GM12891 (cell line): Measurements from ENCODE around the gene ACTMAP.
"Not testable (repeated sequence)": the region's sequence is repeated elsewhere in the genome, so short reads cannot be mapped to it uniquely, and the experiment has no call there.

ENCODE experiments used
- DNase-seq: peaks from one replicate; pipeline ENCODE4 v3.0.0; 2011; ENCODE audit warnings: low spot score; ENCODE audit not compliant: insufficient read length
- FAIRE-seq: peaks from 2 replicates; lab custom pipeline; 2011; peaks lifted over from hg19 to GRCh38; lab: Jason Lieb, UNC
- PAX5 ChIP-seq: IDR thresholded peaks from 2 replicates; pipeline ENCODE4 v1.6.1; 2011; ENCODE audit warnings: low read length, moderate library complexity, mild to moderate bottlenecking; ENCODE audit not compliant: insufficient read depth, severe bottlenecking
- POLR2A ChIP-seq: IDR thresholded peaks from 2 replicates; pipeline ENCODE4 v1.6.1; 2011; ENCODE audit warnings: low read depth, low read length, control low read depth
- POLR2AphosphoS5 ChIP-seq: IDR thresholded peaks from 2 replicates; pipeline ENCODE4 v1.6.1; 2011; ENCODE audit warnings: low read depth, low read length, control low read depth
- POU2F2 ChIP-seq: IDR thresholded peaks from 2 replicates; pipeline ENCODE4 v1.6.1; 2011; ENCODE audit warnings: low read depth, mild to moderate bottlenecking, control low read depth, low read length, moderate library complexity
- SPI1 ChIP-seq: IDR thresholded peaks from 2 replicates; pipeline ENCODE4 v1.6.1; 2011; ENCODE audit warnings: low read depth, low read length, control low read depth
- TAF1 ChIP-seq: IDR thresholded peaks from 2 replicates; pipeline ENCODE4 v1.6.1; 2011; ENCODE audit warnings: low read depth, low read length, control low read depth

The ACTMAP gene

DNA sequence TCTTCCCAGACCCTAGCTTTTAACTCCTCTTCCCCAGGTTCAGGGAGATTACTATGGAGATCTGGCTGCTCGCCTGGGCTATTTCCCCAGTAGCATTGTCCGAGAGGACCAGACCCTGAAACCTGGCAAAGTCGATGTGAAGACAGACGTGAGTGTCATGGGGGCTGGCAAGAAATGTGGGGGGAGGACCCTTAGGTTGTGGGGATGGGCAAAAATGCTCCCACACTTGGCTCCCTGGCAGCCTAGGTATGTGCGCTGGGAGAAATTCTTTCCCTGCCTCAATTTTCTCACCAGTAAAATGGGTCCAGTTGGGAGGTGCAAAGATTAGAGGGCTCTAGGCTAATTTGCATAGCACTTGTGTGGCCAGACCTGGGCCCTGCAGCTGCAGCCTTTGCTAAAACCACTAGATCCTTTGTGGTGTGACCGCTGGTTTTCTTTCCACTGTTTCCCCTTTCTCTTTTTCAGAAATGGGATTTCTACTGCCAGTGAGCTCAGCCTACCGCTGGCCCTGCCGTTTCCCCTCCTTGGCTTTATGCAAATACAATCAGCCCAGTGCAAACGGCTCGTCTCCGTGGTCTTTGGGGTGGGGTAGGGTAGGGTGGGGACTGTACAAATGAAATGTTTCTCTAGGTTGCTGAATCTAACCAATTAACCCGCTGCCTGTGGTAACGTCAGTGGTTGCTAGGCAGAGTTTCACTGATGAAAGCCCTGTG lies 26.8 kb upstream of the ACTMAP start:
- peak; percentile 59 for DNase-seq
- FAIRE-seq = no peak
- TF ChIP-seq POU2F2 (peak; percentile 99), PAX5 (peak; percentile 55), SPI1 (peak; percentile 62), POLR2AphosphoS5 (no peak), POLR2A (no peak)

DNA sequence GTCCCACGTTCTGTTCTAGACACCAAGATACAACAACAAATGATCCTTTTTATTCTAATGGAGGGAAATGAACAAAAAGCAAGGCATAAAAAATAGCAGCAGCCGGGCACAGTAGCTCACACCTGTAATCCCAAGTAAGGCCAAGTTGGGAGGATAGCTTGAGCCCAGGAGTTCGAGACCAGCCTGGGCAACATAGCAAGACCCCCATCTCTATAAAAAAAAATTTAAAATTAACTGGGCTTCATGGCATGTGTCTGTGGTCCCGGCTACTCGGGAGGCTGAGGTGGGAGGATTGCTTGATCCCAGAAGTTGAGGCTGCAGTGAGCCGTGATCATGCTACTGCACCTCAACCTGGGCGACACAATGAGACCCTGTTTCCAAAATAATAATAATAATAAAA lies 26.1 kb upstream of the ACTMAP start:
- DNase-seq = no peak
- TF ChIP-seq POLR2A (no peak), SPI1 (no peak), TAF1 (no peak), POLR2AphosphoS5 (no peak), PAX5 (no peak), POU2F2 (no peak)
- FAIRE-seq = no peak

DNA sequence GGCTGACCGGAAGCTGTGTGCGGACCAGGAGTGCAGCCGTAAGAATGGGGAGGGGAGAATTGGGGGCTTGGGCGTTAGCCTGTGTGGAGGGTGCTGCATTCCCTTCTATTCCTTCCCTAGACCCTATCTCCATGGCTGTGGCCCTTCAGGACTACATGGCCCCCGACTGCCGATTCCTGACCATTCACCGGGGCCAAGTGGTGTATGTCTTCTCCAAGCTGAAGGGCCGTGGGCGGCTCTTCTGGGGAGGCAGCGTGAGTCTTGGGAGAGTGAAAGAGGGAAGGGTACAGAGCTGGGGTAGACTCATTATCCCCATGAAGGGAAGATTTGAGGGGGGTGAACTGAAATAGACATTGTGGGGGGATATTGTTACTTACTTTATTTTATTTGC lies 25.4 kb upstream of the ACTMAP start:
- no peak for TF ChIP-seq TAF1
- no peak for TF ChIP-seq POLR2AphosphoS5
- no peak for TF ChIP-seq PAX5
- no peak for FAIRE-seq
- DNase-seq = no peak

DNA sequence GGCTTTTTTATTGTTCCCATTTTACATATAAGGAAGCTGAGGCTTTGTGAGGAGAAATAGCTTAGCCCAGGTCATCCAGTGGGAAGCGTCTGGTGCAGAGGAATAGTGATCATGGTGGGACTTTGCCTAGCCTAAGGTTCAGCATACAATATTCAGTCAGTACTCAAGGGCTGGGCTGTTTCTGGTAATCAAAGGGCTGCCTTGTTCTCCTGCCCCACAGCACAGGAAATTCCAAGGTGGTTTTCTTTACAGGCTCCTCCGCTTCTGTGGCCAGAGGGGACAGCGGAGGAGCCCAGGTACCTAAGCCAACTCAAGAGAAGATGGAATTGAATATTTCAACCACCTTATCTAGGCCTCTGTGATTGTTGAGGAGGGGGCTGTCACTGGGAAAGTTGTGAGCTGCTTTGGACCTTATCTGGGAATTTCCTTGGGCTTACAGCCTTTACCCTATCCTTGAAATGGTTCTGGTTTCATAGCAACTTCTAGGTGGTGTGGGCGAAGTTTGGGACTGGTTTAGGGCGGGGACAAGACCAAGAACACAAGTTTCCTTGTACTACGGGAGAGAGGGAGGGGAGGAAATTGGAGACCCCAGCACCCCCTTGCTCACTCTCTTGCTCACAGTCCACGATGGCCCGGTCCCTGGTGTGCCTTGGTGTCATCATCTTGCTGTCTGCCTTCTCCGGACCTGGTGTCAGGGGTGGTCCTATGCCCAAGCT lies 24.8 kb upstream of the ACTMAP start, which contains the start of gene MIA:
Gene MIA (plus strand): TSS at position 606 of the 716 bp plus-strand sequence. CDS start 22 bp downstream, at position 628.
- no peak for DNase-seq
- no peak for FAIRE-seq
- TF ChIP-seq POLR2A = no peak
- no peak for TF ChIP-seq SPI1
- TF ChIP-seq POLR2AphosphoS5 = no peak
- no peak for TF ChIP-seq POU2F2
- TF ChIP-seq TAF1 = no peak
- no peak for TF ChIP-seq PAX5

DNA sequence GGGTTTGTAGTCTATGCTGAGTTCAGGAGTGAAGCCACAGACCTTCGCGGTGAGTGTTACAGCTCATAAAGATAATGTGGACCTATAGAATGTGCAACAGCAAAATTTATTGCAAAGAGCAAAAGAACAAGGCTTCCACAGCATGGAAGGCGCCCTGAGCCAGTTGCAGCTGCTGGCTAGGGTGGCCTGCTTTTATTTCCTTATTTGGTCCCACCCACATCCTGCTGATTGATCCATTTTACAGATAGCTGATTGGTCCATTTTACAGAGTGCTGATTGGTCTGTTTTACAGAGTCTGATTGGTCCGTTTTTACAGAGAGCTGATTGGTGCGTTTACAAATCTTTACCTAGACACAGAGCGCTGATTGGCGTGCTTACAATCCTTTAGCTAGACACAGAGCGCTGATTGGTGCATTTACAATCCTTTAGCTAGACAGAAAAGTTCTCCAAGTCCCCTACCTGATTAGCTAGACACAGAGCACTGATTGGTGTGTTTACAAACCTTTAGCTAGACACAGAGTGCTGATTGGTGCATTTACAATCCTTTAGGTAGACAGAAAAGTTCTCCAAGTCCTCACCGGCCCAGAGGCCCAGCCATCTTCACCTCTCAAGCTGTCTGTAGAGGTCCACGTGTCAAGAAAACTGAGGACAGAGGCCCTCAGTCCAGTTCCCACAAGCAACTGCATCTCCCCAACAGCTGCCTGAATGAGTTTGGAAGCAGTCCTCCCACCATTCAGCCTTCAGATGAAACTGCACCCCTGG lies 21.0 kb upstream of the ACTMAP start:
- not testable (repeated sequence) for DNase-seq, FAIRE-seq

DNA sequence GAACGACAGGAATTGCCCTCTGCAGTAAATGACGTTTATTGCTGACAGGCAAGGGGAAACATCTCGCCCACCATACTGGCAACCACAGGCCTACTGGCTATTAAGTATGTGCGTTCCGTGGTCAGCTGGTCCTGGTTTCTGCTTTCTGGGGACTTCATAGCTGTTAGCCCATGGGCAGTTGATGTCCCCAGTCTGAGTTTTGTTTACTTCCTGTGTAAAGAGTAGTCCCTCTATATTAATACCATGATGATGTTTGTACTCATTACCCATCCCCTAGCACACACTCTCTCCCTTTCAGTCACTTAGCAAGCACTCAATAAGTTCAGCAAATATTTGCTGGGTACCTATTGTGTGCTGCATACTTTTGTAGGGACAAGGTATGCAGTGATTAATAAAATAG lies 18.6 kb upstream of the ACTMAP start:
- TF ChIP-seq PAX5 (no peak), SPI1 (no peak), POU2F2 (no peak), POLR2AphosphoS5 (no peak), TAF1 (no peak), POLR2A (no peak)
- FAIRE-seq = no peak
- no peak for DNase-seq

DNA sequence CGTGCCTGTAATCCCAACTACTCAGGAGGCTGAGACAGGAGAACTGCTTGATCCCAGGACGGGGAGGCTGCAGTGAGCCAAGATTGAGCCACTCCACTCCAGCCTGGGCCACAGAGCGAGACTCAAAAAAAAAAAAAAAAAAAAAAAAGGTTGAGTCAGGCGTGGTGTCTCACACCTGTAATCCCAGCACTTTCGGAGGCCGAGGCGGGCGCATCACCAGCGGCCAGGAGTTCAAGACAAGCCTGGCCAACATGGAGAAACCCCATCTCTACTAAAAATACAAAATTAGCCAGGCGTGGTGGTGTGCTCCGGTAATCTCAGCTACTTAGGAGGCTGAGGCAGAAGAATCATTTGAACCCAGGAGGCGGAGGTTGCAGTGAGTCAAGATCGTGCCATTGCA lies 16.1 kb upstream of the ACTMAP start:
- not testable (repeated sequence) for FAIRE-seq

DNA sequence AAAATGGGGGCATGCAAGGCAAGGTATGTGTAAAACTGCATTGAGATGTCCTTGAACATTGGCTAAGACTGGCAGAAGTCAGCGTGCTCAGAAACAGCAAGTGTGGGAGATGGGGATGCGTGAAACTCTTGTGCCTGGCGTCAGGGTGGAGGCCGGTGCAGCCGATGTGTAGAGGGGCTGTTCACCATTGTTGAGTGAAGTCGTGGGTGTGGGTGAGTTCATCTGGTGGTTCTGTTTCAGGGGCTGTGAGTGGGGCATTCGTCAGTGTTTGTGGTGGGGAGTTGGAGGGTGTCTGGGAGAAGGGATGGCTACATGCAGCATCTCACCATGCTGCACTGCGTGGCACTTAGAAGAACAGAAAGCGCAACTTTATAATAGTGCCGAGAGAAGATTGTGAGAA lies 13.7 kb upstream of the ACTMAP start:
- DNase-seq (no peak), FAIRE-seq (no peak)
- TF ChIP-seq POLR2A (no peak), PAX5 (no peak), TAF1 (no peak), POLR2AphosphoS5 (no peak; the same call in 1 of the 2 replicates), POU2F2 (no peak), SPI1 (no peak)

More for the DNA sequence above, 16.1 kb upstream of the ACTMAP start:
- DNase-seq = not testable (repeated sequence)

DNA sequence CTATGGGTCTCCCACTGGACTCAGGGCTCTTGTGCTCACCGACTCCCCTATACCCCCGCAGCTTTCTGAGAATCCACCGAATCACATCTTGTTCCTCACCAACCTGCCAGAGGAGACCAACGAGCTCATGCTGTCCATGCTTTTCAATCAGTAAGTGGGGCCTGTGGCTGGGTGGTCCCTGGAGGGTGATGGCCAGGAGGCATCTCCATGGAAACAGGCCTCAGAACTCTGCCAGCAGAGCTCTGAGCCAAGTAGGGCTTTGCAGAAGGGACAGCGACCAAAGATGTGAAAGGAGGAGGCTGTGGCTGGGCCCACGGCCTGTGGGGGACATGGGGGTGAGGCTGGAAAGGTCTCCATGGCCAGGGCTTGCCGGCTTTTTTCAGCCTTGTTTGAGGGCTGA lies 13.2 kb upstream of the ACTMAP start:
- DNase-seq = no peak
- no peak for TF ChIP-seq POLR2AphosphoS5
- no peak for TF ChIP-seq PAX5
- TF ChIP-seq POLR2A = no peak
- TF ChIP-seq SPI1 = no peak
- no peak for TF ChIP-seq POU2F2
- TF ChIP-seq TAF1 = no peak
- FAIRE-seq = no peak

DNA sequence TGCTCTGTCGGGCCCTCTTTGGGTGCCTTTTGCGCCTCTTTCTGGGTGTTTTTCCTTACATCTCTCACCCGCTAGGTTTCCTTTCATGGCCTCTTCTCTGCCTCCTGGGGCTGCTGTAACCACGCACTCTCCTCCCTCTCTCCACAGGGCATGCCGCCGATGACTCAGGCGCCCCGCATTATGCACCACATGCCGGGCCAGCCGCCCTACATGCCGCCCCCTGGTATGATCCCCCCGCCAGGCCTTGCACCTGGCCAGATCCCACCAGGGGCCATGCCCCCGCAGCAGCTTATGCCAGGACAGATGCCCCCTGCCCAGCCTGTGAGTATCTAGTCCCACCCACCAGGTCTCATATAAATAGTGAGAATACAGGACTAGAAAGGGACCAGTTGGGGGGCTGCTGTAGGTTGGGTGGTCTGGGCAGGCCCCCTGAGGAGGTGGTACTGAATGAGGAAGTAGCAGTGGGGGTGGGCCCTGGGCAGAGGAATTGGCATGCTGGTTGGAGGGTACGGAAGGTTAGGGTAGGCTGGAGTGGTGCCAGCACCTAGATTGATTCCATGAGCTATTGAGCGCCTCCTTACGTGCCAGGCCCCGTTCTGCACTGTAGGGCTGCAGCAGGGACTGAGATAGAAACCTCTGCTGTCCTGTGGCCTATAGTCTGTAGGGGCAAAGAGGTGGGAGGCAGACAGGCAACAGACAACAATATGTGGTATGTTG lies 12.6 kb upstream of the ACTMAP start:
- no peak for TF ChIP-seq TAF1
- no peak for TF ChIP-seq POLR2A
- no peak for TF ChIP-seq POLR2AphosphoS5
- no peak for TF ChIP-seq PAX5
- TF ChIP-seq SPI1 = no peak
- no peak for TF ChIP-seq POU2F2
- no peak for FAIRE-seq
- DNase-seq = no peak
